Vagina (tissue), 2 donors: ENCODE measurements around the gene TRAPPC1.

ENCODE experiments used
- CTCF ChIP-seq, 3 experiments: fragments of 450-650 bp in 2 of 3; fragments of 200-600 bp in 1 of 3; sonication (generic) in 1 of 3; IDR thresholded peaks; one replicate each; pipeline ENCODE4 v1.5.1; 2017 to 2019; ENCODE audit warnings: antibody characterized with exemption in 3 of 3, mild to moderate bottlenecking in 2 of 3, moderate library complexity in 2 of 3
- POLR2A ChIP-seq, 2 donors: fragments of 450-650 bp; IDR thresholded peaks; one replicate each; pipeline ENCODE4 v1.6.1; 2017; ENCODE audit warnings: antibody characterized with exemption in 2 of 2, mild to moderate bottlenecking in 2 of 2, moderate library complexity in 2 of 2
- POLR2AphosphoS5 ChIP-seq, 2 donors: sonication (generic); formaldehyde crosslinking; IDR thresholded peaks; one replicate each; pipeline ENCODE4 v1.9.0; 2017; ENCODE audit warnings: antibody characterized with exemption in 2 of 2, mild to moderate bottlenecking in 2 of 2, low read depth in 1 of 2; ENCODE audit not compliant: insufficient read depth in 1 of 2

- TF ChIP-seq CTCF (IDR thresholded peaks at IDR 0.05) (no peak), POLR2A (IDR thresholded peaks at IDR 0.05) (no peak), POLR2AphosphoS5 (IDR thresholded peaks at IDR 0.05; ENCODE audit: insufficient read depth in 1 of 2, low read depth in 1 of 2) (no peak)
These were observed 42.9 kb upstream of the TRAPPC1 start for GRCh38 chr17:7974638-7975131.
